Hepatic stellate cell (primary cell): ENCODE measurements around the gene KRT72.

Experiments used
- DNase-seq: peaks from one replicate; pipeline ENCODE4 v3.0.0; 2011; ENCODE audit warnings: low spot score

Gene KRT72

DNA sequence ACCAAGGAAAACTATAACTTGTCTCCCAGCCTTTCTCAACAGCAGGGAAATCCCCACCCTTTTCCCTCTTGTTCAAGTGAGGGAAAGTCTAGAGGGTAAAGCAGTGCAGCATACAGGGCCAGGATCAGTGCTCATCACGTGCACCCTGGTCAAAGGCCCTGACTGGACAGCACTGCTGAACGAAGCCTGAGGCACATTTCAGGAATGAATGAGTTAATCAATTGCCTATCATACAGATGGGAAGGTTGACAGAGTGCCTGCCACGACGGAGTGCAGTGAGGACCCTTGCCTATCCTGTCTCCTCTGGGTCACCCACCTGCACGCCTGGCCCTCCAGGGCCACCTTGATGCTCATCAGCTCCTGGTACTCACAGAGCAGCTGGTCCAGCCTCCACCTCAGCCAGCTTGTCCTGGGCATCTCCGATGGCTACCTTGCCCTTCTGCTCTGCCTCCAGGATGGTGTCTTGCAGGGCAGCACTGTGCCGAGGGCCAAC, 28.8 kb upstream of the KRT72 start:
- DNase-seq = no peak

GRCh38 chr12:52629281-52630007, 28.2 kb upstream of the KRT72 start:
- no peak for DNase-seq

- no peak for DNase-seq
Measured at GRCh38 chr12:52628841-52629240, 27.6 kb upstream of the KRT72 start.

- no peak for DNase-seq
Measured at GRCh38 chr12:52628111-52628507, 26.8 kb upstream of the KRT72 start.

DNA sequence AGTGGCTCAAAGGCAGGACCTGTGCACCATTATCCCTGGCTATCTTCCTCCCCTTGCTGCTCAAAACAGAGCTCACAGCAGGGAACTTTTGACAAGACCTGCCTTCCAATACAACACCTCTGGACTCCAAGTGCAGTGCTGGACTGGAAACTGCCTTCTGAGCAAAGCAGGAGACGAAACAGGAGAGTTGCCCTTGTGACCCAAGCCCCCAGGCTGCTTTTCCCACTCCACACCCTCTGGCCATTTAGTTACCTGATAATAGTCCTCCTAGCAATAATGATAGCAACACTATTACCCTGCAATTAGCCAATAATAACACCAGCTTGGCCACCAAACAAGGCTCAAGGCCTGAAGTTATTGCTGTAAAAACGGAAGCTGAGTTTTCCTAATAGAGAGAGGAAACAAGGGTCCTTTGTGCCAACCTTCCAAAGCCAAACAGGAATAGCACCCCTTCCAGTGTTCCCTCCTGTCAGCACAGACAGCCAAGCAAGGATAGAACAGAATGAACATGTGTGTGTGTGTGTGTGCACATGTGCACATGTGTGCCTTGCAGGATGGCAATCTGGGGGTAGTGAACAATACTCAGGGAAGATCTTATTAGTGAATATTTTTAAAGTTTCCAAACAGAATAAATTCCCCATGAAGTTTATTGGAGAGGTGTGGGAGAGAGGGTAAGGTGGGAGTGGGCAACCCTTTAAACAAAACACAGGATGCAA, 26.3 kb upstream of the KRT72 start:
- DNase-seq = no peak

DNA sequence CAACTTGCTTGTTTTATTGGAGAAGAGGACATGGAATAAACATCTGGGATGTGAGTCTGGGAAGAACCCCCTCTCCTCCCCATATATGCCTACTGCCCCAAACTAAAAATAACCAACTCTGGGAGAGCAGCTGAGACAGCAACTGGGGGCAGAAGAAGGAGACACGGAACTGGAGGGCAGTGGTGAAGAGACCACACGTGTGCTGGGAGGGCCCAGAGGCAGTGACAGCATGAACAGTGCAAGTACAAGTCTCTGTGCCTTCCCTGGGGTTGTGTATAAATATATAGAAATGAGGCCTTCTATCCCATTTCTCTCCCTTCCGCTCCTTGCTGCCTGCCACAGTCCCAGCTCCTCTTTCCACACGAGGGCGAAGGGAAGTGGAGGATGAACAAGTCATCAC, 21.1 kb upstream of the KRT72 start:
- DNase-seq = no peak

GRCh38 chr12:52618866-52619265, 17.6 kb upstream of the KRT72 start:
- no peak for DNase-seq

GRCh38 chr12:52618216-52618615, 17.0 kb upstream of the KRT72 start, which contains the start of gene KRT73:
Gene KRT73, minus strand, starts transcription at chr12:52618559. Its CDS starts 35 bp downstream, at chr12:52618524.
- no peak for DNase-seq

DNA sequence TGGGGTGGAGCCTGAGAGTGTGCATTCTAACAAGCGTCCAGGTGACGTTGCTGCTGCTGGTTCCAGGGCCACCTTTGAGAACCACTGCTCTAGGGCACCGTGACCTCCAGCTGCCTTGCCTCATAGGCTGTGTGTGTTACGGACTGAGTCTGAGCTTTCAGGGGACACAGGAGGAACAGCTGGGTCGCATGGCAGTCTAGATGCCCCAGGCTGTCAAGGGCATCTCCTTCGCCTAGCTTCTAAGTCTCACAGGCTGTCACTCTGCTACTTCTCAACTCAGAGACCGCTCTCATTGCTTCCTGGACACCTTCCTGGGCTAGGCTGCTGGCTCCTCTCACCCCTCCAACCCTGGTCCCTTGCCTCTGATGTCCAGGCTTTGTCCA, 16.1 kb upstream of the KRT72 start:
- DNase-seq = no peak

DNA sequence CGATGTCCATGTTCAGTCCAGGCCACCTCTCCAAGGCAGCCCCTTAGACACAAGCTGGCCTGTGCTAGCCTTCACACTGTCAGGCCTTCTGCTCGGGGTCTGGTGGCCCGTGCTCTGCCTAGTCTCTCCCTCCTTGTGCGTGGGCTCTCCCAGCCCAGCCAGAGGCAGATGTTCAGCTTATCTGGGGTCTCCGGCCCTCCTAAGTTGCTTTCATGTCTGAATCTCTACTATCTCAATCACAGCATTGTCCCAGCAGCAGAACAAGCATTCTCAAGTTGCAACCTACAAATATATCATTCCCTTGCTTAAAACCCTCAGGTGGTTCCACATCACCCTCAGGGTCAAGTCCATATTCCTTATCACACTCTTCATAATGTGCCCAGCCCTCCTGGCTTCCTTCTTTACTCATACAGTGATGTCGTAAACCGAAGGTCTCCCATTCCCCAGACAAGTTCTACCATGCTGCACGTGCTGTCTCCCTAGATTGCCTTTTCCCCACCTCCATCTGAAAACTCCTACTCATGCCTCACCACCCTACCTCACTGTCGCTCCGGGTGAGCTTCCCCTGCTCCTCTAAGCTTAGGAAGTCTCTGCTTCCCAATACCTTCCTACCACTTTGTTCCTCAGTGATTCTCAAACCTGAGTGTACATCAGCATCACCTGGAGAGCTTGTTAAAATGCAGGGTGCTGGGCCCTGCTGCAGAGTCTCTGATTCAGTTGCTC, 15.6 kb upstream of the KRT72 start:
- DNase-seq = no peak

DNA sequence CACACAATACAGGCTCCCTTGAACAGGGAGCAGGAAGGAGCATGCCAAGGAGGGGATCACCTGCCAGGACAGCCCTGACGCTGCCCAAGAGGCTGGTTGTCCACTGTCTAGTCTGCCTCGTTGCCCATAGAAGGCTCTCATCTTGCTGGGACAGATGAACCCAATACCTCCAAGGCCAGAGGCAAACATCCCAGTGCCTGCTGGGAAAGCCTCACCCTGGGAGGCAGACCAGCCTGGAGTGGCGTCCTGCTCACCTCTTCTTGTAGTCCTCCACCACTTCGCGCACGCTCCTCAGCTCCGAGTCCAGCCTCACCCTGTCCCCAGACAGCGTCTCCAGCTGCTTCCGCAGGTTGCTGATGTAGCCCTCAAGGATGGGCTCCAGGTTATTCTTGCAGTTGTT, 14.6 kb upstream of the KRT72 start:
- DNase-seq = no peak

GRCh38 chr12:52615208-52615868, 14.1 kb upstream of the KRT72 start:
- DNase-seq = no peak

DNA sequence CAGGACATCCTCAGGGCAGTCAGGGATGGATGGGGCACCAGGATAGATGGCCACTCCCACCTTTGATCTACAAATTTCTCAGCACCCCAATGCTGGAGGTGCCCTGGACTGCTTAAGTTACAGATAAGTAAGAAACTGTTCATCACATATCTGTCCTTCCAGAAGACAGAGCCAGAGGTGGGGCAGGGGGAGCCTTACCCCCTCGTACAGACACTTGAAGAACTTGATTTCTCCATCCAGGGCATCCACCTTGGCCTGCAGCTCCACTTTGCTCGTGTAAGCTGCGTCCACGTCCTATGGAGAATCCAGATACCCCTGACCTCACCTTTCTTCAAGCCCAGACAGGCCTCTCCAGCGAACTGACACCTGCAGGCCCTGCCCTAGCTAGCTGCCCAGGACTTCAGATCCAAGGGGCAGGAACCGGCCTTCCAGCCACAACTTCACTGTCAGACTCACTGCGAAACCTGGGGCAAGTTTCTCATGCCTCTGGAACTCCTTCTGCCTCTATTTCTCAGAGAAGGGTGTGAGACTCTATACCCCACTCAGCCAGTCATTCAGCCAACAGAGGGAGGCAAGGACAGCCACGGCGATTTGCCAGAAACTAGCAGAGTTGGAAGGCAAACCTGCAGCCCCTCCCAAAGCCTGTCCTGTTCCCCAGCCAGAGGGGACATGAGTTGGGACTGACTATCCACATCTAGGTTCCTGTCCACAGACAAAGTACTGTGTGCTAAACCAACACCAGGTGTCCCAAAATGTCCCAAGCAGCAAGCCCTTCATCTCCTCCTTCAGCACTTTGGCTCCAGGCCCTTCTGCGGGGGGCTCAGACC, 13.3 kb upstream of the KRT72 start:
- no peak for DNase-seq

DNA sequence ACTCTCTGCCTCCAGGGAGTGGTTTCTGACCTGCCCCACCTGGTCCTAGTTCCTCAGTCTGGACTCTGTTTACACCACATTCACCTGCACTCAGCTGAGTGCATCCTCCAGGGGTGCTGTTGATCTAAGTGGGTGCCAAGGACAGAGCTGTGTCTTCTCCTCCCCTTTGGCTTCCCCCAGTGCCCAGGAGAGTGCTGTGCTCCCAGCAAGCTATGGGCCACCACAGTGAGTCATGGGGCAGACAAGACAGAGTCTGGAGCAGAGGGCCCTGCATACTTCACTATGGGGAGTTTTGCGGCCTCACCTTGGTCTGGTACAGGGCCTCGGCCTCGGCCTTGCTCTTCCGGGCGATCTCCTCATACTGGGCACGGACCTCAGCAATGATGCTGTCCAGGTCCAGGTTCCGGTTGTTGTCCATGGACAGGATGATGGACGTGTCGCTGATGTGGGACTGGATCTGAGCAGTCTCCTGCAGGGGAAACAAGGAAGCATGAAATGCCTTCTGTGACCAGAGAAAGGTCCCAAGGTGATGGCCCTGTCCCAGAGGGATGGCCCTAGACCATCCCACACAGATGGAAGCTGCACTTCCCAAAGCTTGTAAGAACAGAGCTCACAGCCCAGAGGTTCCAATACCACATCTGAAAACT, 12.2 kb upstream of the KRT72 start:
- no peak for DNase-seq

- no peak for DNase-seq
Measured at GRCh38 chr12:52612431-52613383, 11.4 kb upstream of the KRT72 start.

DNA sequence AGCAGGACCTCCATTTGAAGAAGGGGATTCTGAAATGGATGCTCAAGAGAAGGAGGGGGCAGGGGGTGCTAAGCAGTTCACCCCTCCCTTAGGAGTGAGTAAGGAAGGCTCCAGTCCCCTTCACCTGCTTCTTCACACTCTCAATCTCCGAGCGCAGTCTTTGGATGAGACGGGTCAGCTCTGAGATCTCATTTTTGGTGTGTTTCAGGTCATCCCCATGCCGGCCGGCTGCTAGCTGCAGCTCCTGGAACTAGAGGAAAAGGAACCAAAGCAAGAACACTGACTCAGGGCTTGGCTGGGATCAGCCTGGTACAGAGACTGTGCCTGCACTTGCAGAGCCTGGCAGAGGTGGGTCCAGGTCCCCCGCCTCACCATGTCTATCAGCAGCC, 9.8 kb upstream of the KRT72 start:
- no peak for DNase-seq

DNA sequence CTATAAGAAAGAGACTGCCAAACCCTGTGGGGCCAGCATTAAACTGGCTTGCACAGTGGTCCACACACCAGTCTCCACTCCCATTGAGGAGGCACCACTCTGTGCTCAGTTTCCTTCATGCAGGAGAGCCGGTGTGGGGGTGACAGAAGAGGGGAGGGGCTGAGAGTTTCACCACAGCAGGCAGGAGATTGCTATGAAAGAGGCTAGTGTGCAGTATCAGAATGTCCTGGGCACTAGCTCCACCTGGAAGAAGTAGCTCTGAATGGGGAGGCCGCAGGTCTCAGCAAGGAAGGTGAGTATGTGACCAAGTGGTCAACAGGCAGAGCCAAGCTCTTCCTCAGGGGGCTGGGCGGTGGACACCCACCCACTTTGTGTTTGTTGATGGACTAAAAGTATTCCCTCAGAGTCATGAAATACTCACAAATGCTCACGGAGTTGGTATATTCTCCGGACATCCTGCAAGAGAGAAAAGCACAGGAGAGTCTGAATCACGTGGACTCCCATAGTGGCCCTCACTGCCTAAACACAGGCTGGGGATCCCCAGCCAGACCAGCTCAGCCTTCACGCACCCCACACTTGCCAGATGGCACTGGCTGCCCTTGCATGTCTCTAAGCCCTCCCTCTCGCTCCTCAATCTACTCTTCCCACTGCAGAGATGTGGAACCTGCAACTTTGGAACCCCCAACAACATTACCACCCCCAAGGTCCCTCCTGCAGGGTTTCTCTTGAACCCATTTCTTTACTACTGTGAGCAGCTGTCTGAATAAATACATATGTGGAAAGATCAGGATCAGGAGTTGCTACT, 7.8 kb upstream of the KRT72 start:
- DNase-seq = no peak

DNA sequence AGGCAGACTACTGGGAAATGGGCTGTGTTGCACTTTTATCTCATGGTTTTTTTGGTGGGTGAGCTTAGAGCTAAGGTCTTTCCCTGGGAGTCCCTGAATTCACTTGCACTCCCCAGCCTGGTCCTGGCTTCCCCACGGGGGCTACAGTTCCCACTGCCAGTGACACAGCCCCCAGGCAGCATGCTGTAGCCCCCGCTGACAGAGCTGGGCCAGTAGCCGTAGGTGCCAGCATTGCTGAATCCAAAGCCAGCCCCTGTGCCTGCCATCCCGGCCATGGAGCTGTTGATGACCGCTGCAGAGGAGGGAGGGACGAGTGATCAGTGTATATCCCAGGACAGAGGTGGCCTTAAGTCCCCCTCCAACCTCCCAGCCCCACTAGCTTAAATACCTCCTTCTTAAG, 6.9 kb upstream of the KRT72 start:
- DNase-seq = no peak

- no peak for DNase-seq
Measured at GRCh38 chr12:52607314-52607713, 6.1 kb upstream of the KRT72 start.
